ENCODE results near the gene DHX32. TPM values are rescaled to one million over a fixed set of nuclear protein-coding genes. Genes with fewer than 3 reads are reported as not detected.
A peak's percentile ranks its signal among the peaks of the same experiment; 100 is the strongest.

Gene DHX32
- polyA plus RNA-seq, 4 donors, result 24.0 to 40.6 (median 28.0) TPM

- FAIRE-seq, result no peak
- DNase-seq, result peak in 1 of 2 donors; percentile 4
- WGBS, 3 donors, result 86 to 93% (median 87%) methylated on average over 17 of the region's 17 CpGs
- H3K27me3 ChIP-seq (ENCODE audit: control insufficient read depth in 3 of 3, insufficient read depth in 3 of 3, low read length in 3 of 3), result no peaks in the 10 kb centered on the region
- no peak overlapping the region for H3K27ac ChIP-seq (ENCODE audit: low read depth in 1 of 3, low read length in 2 of 3)
- no peaks in the 10 kb centered on the region for H3K4me1 ChIP-seq (ENCODE audit: control insufficient read depth in 3 of 3, insufficient read depth in 2 of 3, low read depth in 1 of 3, low read length in 2 of 3)
- peaks cover 5 to 37% (median 6%) of the 10 kb centered on the region in 3 donors for H3K36me3 ChIP-seq (ENCODE audit: control insufficient read depth in 3 of 3, insufficient read depth in 2 of 3, low read depth in 1 of 3, low read length in 3 of 3)
- H3K9me3 ChIP-seq (ENCODE audit: control insufficient read depth in 2 of 2, insufficient read depth in 1 of 2, low read depth in 1 of 2, low read length in 1 of 2), result no peaks in the 10 kb centered on the region
- no peak overlapping the region for H3K4me3 ChIP-seq (ENCODE audit: low read depth in 1 of 3, low read length in 3 of 3)
These were observed 92.7 kb downstream of the DHX32 start for GRCh38 chr10:125788156-125789034.

Other genes with a start within 250 kb of the DHX32 start
- gene TEX36, start 198.1 kb downstream of the DHX32 start, polyA plus RNA-seq, result not detected
- gene EDRF1, start 161.6 kb downstream of the DHX32 start, polyA plus RNA-seq, result 10 to 100 TPM in 2 of 4 donors, 1 to 10 TPM in 2; 8.6 to 30.4 (median 11.2) TPM
- under 1 TPM in 2 of 4 donors, not detected in 2; 0.07 to 0.18 TPM for gene MMP21, start 105.5 kb downstream of the DHX32 start, polyA plus RNA-seq
- gene UROS, start 58.0 kb downstream of the DHX32 start, polyA plus RNA-seq, result 10 to 100 TPM; 32.5 to 51.9 (median 38.5) TPM
- 10 to 100 TPM; 46.7 to 64.9 (median 55.3) TPM for gene BCCIP, start 57.7 kb downstream of the DHX32 start, polyA plus RNA-seq
- 1 to 10 TPM; 1.5 to 4.0 (median 2.8) TPM for gene FANK1, start 15.3 kb upstream of the DHX32 start, polyA plus RNA-seq